HG02798 (cell line): Measurements from ENCODE around the gene SGMS2.

ENCODE experiments used
- ATAC-seq: cut with Tn5 transposase; IDR thresholded peaks from one replicate; pipeline ENCODE4 v1.9.1; 2021; ENCODE audit warnings: mild to moderate bottlenecking; ENCODE audit not compliant: unreplicated experiment, poor library complexity

SGMS2 gene

DNA sequence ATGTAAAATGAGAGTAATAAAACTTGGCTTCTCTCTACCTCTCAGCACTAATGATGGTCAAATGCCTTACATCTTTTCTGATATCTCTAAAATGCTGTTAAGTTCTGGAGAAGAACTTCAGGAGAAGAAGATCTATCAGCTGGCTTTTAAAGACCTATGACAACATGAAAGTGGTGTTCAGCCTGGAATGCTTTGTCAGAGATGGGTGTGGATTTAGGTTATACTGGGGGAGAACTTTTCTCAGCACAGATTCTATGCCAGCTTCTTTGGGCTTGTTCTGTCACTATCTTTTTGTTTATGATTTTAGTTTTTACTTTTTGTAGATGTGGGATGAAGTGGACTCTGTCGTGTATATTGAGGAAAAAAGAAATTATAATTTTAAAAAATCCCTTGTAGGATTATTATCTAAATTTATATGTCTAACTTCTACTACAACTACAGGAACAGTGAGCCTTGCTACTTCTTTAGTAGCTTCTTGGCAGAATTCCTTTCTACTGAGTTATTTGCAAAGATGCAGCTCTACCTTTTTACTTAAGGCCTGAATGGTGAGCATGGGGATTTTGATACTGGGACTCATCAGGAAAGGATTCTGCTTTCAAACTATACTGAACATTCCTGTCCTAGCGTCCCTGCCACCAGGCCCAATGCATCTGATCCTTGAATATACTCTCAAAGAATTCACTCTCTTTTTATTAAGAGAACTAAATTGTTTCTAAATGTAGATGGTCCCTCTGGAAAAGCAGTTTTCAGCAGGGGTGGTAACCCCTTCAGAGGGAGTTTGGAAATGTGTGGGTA, 126.2 kb downstream of the SGMS2 start:
- ATAC-seq: no peak

DNA sequence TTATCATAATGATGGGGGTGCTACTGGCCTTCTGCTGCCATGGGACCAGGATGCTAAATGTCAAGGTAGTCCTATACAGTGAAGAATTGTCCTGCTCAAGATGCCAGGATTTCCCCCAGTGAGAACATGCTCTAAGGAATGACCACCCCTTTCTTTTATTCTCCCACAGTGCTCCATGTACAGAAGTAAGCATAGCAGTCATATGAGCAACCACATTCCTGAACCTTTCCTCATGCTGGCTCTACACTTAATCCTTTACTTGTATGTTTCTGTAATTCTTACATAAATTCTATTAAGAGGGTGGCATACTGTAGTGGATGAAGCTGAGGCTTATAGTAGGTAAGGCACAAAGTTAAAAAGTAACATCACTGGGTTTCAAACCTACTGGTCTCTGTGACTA, 126.8 kb downstream of the SGMS2 start:
- ATAC-seq: no peak

DNA sequence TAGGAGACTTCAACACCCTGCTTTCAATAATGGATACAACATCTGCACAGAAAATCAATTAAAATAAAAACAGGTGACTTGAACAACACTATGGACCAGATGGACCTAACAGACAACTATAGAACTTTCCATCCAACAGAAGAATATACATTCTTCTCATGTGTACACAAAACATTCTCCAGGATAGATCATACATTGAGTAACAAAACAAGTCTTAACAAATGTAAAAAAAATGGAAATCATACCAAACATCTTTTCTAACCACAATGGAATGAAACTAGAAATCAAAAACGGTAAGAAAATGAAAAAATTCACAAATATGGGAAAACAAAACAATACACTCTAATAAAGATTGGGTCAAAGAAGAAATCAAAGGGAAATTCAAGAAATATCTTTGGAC, 131.3 kb downstream of the SGMS2 start:
- ATAC-seq: no peak
